Left lung (tissue), 10 donors: ENCODE results near the gene AKNAD1. TPM values are rescaled to one million over a fixed set of nuclear protein-coding genes. Genes with fewer than 3 reads are reported as not detected.
A peak's percentile ranks its signal among the peaks of the same experiment; 100 is the strongest.
"Not testable (repeated sequence)": the region's sequence is repeated elsewhere in the genome, so short reads cannot be mapped to it uniquely, and the experiment has no call there.

Source experiments
- ATAC-seq: fragments of 200-7000 bp; cut with Tn5 transposase; one replicate; pipeline ENCODE4 v1.9.1; 2020; ENCODE audit warnings: moderate library complexity
- DNase-seq, 4 donors: peaks; one replicate each; pipeline ENCODE4 v3.0.0-alpha.2; 2013 to 2020
- H3K27ac ChIP-seq, 2 donors: fragments of 200-600 bp; sonication (generic) in 1 of 2; one replicate each; pipeline versions ENCODE4 v1.5.0 to v1.8.0; 2020 to 2021
- H3K27me3 ChIP-seq, 2 donors: fragments of 200-600 bp; sonication (generic) in 1 of 2; one replicate each; pipeline versions ENCODE4 v1.5.0 to v1.8.0; 2020 to 2021
- H3K36me3 ChIP-seq, 2 donors: fragments of 200-600 bp; sonication (generic) in 1 of 2; one replicate each; pipeline versions ENCODE4 v1.5.0 to v1.8.0; 2020 to 2021
- H3K4me1 ChIP-seq, 2 donors: fragments of 200-600 bp; one replicate each; pipeline ENCODE4 v1.8.0; 2021
- H3K4me3 ChIP-seq, 2 donors: fragments of 200-600 bp; sonication (generic) in 1 of 2; one replicate each; pipeline versions ENCODE4 v1.5.0 to v1.8.0; 2020 to 2021; ENCODE audit warnings: mild to moderate bottlenecking in 1 of 2
- H3K9me3 ChIP-seq, 2 donors: fragments of 200-600 bp; sonication (generic) in 1 of 2; one replicate each; pipeline versions ENCODE4 v1.5.0 to v1.8.0; 2020 to 2021
- CTCF ChIP-seq, 2 donors: fragments of 200-600 bp; sonication (generic) in 1 of 2; IDR thresholded peaks; one replicate each; pipeline versions ENCODE4 v1.5.0 to v1.8.0; 2021; ENCODE audit warnings: antibody characterized with exemption in 2 of 2
- intact Hi-C, 2 donors: fragments of 100-400 bp; cut with DNase I; formaldehyde crosslinking; loops; one replicate each; pipeline versions ENCODE4 v1.11.2 to v1.14.2; 2022
- polyA plus RNA-seq, 6 donors: library from polyadenylated mRNA; unstranded; fragments of 120-200 nt; gene quantifications; one replicate each; pipeline ENCODE4 v1.2.1, GENCODE V29; 2013; ENCODE audit not compliant: insufficient read length in 6 of 6
- total RNA-seq, 2 donors: library from RNA; stranded (reverse); fragmentation: NEBNext Ultra II Directional; extraction: Animal tissue kit (Norgen Biotek cat#: 25700); gene quantifications; one replicate each; pipeline ENCODE4 v1.2.1, GENCODE V29; 2021
- donor health status: DM: no; HTN: yes; CAD: no.
- donor health status: DM: no; HTN: no; CAD: no.

AKNAD1 gene
- total and polyA plus RNA-seq, 8 donors: 0.06 to 0.94 (median 0.49) TPM; not detected in 2

GRCh38 chr1:108896146-108897145 lies 39.6 kb upstream of the AKNAD1 start:
- ATAC-seq (peak; percentile 25), DNase-seq (peak in 2 of 4 donors; percentile 38 to 52)
- Histone ChIP-seq H3K27me3 (no peaks in the 10 kb centered on the region), H3K9me3 (no peaks in the 10 kb centered on the region), H3K36me3 (no peaks in the 10 kb centered on the region), H3K27ac (peak overlapping the region in 1 of 2 donors; percentile 54), H3K4me1 (peaks cover 0 to 4% of the 10 kb centered on the region in 2 donors), H3K4me3 (no peak overlapping the region)
- no peak for TF ChIP-seq CTCF (IDR thresholded peaks at IDR 0.05)
- intact Hi-C loops: loop anchor here in 1 of 2 donors (5.0 kb wide), 1 partner anchor 69 kb away; no protein-coding TSS in a partner anchor

- no peaks in the 10 kb centered on the region for H3K36me3 ChIP-seq
- H3K4me1 ChIP-seq: peaks cover 0 to 18% of the 10 kb centered on the region in 2 donors
- DNase-seq: no peak
- no peak overlapping the region for H3K27ac ChIP-seq
- intact Hi-C loops: no loop called here
- no peak for ATAC-seq
- TF ChIP-seq CTCF (IDR thresholded peaks at IDR 0.05): no peak
- H3K9me3 ChIP-seq: no peaks in the 10 kb centered on the region
- H3K4me3 ChIP-seq: no peak overlapping the region
- H3K27me3 ChIP-seq: no peaks in the 10 kb centered on the region
Measured at GRCh38 chr1:108893141-108893530, 36.2 kb upstream of the AKNAD1 start.

GRCh38 chr1:108892356-108893140 lies 35.7 kb upstream of the AKNAD1 start:
- H3K27ac ChIP-seq: no peak overlapping the region
- intact Hi-C loops: no loop called here

GRCh38 chr1:108889706-108890384 lies 33.0 kb upstream of the AKNAD1 start:
- DNase-seq (no peak), ATAC-seq (no peak)
- Histone ChIP-seq H3K36me3 (no peaks in the 10 kb centered on the region), H3K27me3 (no peaks in the 10 kb centered on the region), H3K4me3 (no peak overlapping the region), H3K27ac (peak overlapping the region in 1 of 2 donors; percentile 67), H3K9me3 (no peaks in the 10 kb centered on the region), H3K4me1 (peaks cover 0 to 14% of the 10 kb centered on the region in 2 donors)
- intact Hi-C loops: no loop called here
- no peak for TF ChIP-seq CTCF (IDR thresholded peaks at IDR 0.05)

More at GRCh38 chr1:108892356-108893140, 35.7 kb upstream of the AKNAD1 start:
- no peak for TF ChIP-seq CTCF (IDR thresholded peaks at IDR 0.05)
- Histone ChIP-seq H3K9me3 (no peaks in the 10 kb centered on the region), H3K36me3 (no peaks in the 10 kb centered on the region), H3K27me3 (no peaks in the 10 kb centered on the region), H3K4me3 (no peak overlapping the region), H3K4me1 (peaks cover 0 to 18% of the 10 kb centered on the region in 2 donors)
- ATAC-seq: no peak
- no peak for DNase-seq

- H3K4me3 ChIP-seq, H3K36me3 ChIP-seq, DNase-seq, H3K9me3 ChIP-seq, ATAC-seq, intact Hi-C loops, H3K27me3 ChIP-seq: not testable (repeated sequence)
- H3K27ac ChIP-seq: peak overlapping the region in 1 of 2 donors; percentile 67
- peaks cover 0 to 14% of the 10 kb centered on the region in 2 donors for H3K4me1 ChIP-seq
Measured at GRCh38 chr1:108889006-108889645, 32.2 kb upstream of the AKNAD1 start.
